Measurements from ENCODE around the gene TMEM238L.

- no peak for TF ChIP-seq CTCF (IDR thresholded peaks at IDR 0.05; ENCODE audit: extremely low read depth in 1 of 2, insufficient read depth in 1 of 2, low read depth in 1 of 2, low read length in 2 of 2)
- TF ChIP-seq EZH2 (IDR thresholded peaks at IDR 0.05; ENCODE audit: borderline replicate concordance, low read depth, low read length, severe bottlenecking): no peak
- no peak for TF ChIP-seq POLR2AphosphoS5 (IDR thresholded peaks at IDR 0.05; ENCODE audit: insufficient read depth, low read depth, low read length)
- no peak for TF ChIP-seq MAX (IDR thresholded peaks at IDR 0.05; ENCODE audit: insufficient read depth, insufficient read length)
- no peak for TF ChIP-seq POLR2A (IDR thresholded peaks at IDR 0.05; ENCODE audit: low read depth, low read length)
- no peak for TF ChIP-seq MYC (IDR thresholded peaks at IDR 0.05; ENCODE audit: low read depth, low read length)
- TF ChIP-seq GATA2 (IDR thresholded peaks at IDR 0.05; ENCODE audit: insufficient read depth, insufficient read length, low read depth, low read length): no peak
- TF ChIP-seq JUN (IDR thresholded peaks at IDR 0.05; ENCODE audit: borderline replicate concordance, insufficient read depth, insufficient read length, low read depth): no peak
- TF ChIP-seq FOS (IDR thresholded peaks at IDR 0.05; ENCODE audit: borderline replicate concordance, insufficient read depth, low read length): no peak
Observed at GRCh38 chr17:10836145-10836544, 32.2 kb upstream of the TMEM238L start.

Data from endothelial cell of umbilical vein (primary cell).